GM12875 (cell line): ENCODE measurements around the gene DHPS.
A peak's percentile ranks its signal among the peaks of the same experiment; 100 is the strongest.
"Not testable (repeated sequence)": the region's sequence is repeated elsewhere in the genome, so short reads cannot be mapped to it uniquely, and the experiment has no call there.

ENCODE experiments used
- H3K4me3 ChIP-seq: one replicate; pipeline ENCODE4 v1.5.1; 2011; ENCODE audit warnings: low read depth, low read length, control low read depth
- CTCF ChIP-seq: IDR thresholded peaks from 2 replicates; pipeline ENCODE4 v1.5.1; 2011; ENCODE audit warnings: low read depth, mild to moderate bottlenecking, control low read depth, inconsistent platforms, low read length, moderate library complexity, borderline replicate concordance; ENCODE audit not compliant: insufficient read depth

DHPS gene

DNA sequence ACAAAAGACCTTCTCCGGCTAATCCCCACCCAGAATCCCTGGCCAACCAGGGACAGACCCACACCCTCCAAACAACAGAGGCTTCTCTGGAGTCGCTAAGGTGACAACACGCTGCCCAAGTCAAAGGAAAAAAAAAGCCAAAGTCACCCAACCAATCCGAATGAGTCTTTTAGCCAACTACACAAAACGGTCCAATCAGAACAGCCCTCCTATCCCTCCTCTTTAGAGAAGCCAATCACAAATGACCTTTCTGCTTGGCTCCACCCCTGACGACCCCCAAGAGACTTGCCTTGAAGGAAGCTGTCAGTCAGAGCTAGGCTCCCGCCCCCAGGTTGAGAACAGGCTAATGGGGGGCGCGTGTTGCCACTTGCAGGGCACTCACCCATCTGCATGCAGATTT lies 21.4 kb upstream of the DHPS start:
- no peak for TF ChIP-seq CTCF
- no peak overlapping the region for H3K4me3 ChIP-seq

DNA sequence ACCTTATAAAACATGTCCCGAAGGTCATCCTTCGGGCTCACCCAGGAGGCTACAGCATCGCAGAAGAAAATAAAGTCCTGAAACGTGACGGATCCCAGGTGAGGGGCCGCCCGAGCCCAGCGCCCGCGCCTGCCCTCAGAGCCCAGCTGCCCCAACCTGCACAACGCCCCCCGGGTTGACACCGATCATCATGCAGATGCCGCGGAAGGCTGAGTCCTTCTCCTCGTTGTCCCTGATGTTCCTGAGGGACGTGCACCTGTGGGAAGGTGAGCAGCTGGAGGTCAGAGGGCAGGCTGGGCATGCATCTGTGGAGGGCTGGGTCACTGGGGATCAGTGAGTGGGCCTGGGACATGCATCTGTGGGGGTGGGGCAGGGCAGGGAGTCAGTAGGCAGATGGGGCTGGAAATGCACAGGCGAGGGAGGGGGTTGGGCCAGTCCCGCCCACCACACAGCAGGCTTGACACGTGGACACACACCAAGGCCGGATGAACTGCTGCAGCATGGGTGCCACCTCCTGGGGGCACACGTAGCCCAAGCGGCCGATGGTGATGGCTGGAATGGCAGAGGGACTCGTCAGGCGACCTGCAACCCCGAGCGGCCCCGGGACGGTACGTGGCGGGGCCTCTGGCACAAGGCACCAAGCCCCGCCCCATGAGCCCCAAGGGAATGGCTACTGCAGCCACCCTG lies 20.1 kb upstream of the DHPS start:
- no peak overlapping the region for H3K4me3 ChIP-seq
- TF ChIP-seq CTCF, result no peak

DNA sequence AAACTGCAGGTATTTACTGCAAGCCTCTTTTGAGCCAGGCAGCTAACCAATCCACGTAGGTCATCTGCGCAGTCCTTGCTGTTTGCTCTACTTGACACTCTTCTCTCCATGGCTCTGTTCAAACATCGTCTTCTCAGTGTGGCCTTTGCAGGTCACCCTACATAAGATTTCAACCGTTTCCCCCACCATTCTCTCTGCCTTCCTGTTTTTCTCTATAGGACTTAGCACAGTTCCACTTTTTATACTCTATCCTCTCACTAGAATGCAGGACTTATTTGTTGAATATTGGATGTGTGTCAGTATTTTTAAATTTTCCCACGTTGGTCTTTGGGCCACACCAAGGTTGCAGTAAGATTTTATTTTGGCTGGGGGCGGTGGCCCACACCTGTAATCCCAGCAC lies 16.5 kb upstream of the DHPS start:
- no peak overlapping the region for H3K4me3 ChIP-seq
- no peak for TF ChIP-seq CTCF

- not testable (repeated sequence) for H3K4me3 ChIP-seq
Measured at GRCh38 chr19:12697425-12697824, 15.7 kb upstream of the DHPS start.

DNA sequence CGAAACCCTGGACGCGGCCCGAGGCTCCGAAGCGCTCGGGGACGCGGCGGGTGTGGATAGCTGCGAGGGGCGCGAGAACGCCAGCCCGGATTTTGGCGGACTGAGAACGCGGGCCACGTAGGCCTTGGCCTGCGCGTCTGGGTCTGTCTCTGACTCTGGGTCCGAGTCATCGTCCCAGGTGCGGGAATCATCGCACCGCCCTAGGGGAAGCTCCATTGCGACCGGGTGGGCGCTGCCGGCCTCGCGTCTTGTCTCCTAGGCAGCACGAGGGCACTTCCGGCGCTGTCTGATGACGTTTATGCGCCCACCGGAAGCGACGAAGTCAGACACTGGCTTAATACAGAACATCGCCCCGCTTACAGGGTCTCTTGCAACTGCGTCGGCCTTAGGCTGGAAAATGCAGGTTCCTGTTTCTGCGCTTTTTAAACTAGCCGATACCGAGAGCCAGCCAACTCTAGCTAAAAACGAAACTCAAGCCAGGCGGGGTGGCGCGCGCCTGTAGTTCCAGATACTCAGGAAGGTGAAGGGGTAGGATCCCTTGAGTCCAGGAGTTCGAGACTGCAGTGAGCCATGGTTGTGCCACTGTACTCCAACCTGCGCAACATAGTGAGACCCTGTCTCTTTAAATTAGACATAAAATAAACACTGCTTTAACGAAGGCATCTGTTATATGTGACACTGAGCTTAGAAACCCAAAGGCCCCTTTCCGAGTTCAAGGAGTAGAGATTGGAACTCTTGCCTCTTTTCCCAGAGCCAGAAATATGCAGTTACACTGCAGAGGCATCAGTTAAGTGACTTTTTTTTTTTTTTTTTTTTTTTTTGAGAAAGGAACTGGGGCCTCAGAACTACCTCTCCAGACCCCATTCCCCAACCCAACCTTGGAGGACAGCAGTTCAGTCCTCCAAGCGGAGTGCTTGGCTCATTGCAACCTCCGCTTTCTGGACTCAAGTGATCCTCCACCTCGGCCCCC lies 15.0 kb upstream of the DHPS start, which contains the start of gene FBXW9:
Gene FBXW9 (minus strand): TSS at position 266 of the 970 bp plus-strand sequence. CDS start 50 bp downstream, at position 216.
- H3K4me3 ChIP-seq, result peak within 1 kb of the TSS; percentile 93
- TF ChIP-seq CTCF, result no peak

GRCh38 chr19:12695997-12696365 lies 14.3 kb upstream of the DHPS start:
- no peak for TF ChIP-seq CTCF
- peak overlapping the region; percentile 93 for H3K4me3 ChIP-seq

DNA sequence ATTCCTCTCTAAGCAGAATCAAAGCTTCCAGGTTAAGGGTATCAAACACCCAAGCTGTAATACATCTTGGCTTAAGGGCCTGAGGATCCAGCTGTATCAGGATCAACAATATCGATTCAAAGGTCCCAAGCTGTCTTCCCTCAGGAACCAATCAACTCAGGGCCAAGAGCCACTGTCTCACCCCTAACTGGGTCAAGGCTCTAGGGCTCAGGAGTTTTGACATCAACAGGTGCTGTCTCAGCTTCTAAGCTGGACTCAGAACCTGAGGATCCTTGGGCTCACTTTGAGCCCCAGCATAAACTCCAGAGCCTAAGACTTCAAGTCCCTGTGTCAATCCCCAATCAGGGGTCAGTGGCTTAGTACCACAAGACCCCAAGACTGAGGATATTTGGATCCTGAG lies 13.8 kb upstream of the DHPS start:
- TF ChIP-seq CTCF, result no peak
- H3K4me3 ChIP-seq, result no peak overlapping the region
